WTC11 (cell line): ENCODE results near the gene SIAH3. TPM values are rescaled to one million over a fixed set of nuclear protein-coding genes. Genes with fewer than 3 reads are reported as not detected.

Experiments used
- ATAC-seq: fragments of 200-7000 bp; cut with Tn5 transposase; 2 replicates; pipeline ENCODE4 v1.10.0; 2021; ENCODE audit warnings: mild to moderate bottlenecking, moderate library complexity
- CTCF ChIA-PET: fragments of 300-600 bp; sonication (Branson Sonifier 250); formaldehyde crosslinking; loops from one replicate; lab custom pipeline; 2021; ENCODE audit warnings: antibody characterized with exemption; lab: Charles Lee
- POLR2A ChIA-PET: fragments of 350-600 bp; sonication (Branson Sonifier 250); formaldehyde crosslinking; loops from one replicate; lab custom pipeline; 2021; ENCODE audit warnings: antibody characterized with exemption; lab: Charles Lee
- DNase-seq: peaks from one replicate; pipeline ENCODE4 v3.0.0; 2021; ENCODE audit warnings: low spot score
- H3K27ac Mint-ChIP-seq: 2 replicates; pipeline ENCODE4 v1.8.0; 2021; ENCODE audit warnings: mixed read lengths
- H3K27me3 Mint-ChIP-seq: 2 replicates; pipeline ENCODE4 v1.8.0; 2021; ENCODE audit warnings: low read depth, mild to moderate bottlenecking, moderate library complexity, mixed read lengths
- H3K36me3 Mint-ChIP-seq: 2 replicates; pipeline ENCODE4 v1.8.0; 2021; ENCODE audit warnings: mixed read lengths
- H3K4me1 Mint-ChIP-seq: 2 replicates; pipeline ENCODE4 v1.8.0; 2022; ENCODE audit warnings: mixed read lengths
- H3K4me3 Mint-ChIP-seq: 2 replicates; pipeline ENCODE4 v1.8.0; 2021; ENCODE audit warnings: mild to moderate bottlenecking, moderate library complexity, mixed read lengths
- H3K9me3 Mint-ChIP-seq: 2 replicates; pipeline ENCODE4 v1.8.0; 2021; ENCODE audit warnings: mixed read lengths
- AR ChIP-seq: fragments of 250-450 bp; sonication (Bioruptor Pico); IDR thresholded peaks from 2 replicates; pipeline ENCODE4 v1.9.0; 2021; ENCODE audit warnings: mild to moderate bottlenecking
- CBFB ChIP-seq: sonication (generic); formaldehyde crosslinking; IDR thresholded peaks from 2 replicates; pipeline ENCODE4 v1.8.1; 2022; ENCODE audit warnings: mild to moderate bottlenecking, low read depth, missing genetic modification reagents
- CREM ChIP-seq: sonication (generic); formaldehyde crosslinking; IDR thresholded peaks from 2 replicates; pipeline ENCODE4 v1.8.1; 2022; ENCODE audit warnings: mild to moderate bottlenecking, missing genetic modification reagents, moderate library complexity
- CTCF ChIP-seq: fragments of 200-600 bp; IDR thresholded peaks from 2 replicates; pipeline ENCODE4 v1.8.0; 2022; ENCODE audit warnings: antibody characterized with exemption
- ELF4 ChIP-seq: sonication (generic); formaldehyde crosslinking; IDR thresholded peaks from 2 replicates; pipeline ENCODE4 v1.8.1; 2022; ENCODE audit warnings: low read depth, mild to moderate bottlenecking, moderate library complexity, missing genetic modification reagents
- GRHL2 ChIP-seq: fragments of 250-450 bp; sonication (Bioruptor Pico); IDR thresholded peaks from 2 replicates; pipeline ENCODE4 v1.8.0; 2022; ENCODE audit warnings: mild to moderate bottlenecking, moderate library complexity; ENCODE audit not compliant: insufficient replicate concordance, severe bottlenecking
- GTF2I ChIP-seq: fragments of 250-450 bp; sonication (Bioruptor Pico); conservative IDR thresholded peaks from 2 replicates; pipeline ENCODE4 v1.4.0; 2021; ENCODE audit warnings: mild to moderate bottlenecking
- MAX ChIP-seq: sonication (generic); formaldehyde crosslinking; IDR thresholded peaks from 2 replicates; pipeline ENCODE4 v1.8.0; 2022; ENCODE audit warnings: mild to moderate bottlenecking, missing genetic modification reagents
- NFATC4 ChIP-seq: fragments of 250-450 bp; sonication (Bioruptor Pico); IDR thresholded peaks from 2 replicates; pipeline ENCODE4 v1.9.0; 2021; ENCODE audit warnings: mild to moderate bottlenecking
- NFE2L1 ChIP-seq: sonication (generic); formaldehyde crosslinking; IDR thresholded peaks from 2 replicates; pipeline ENCODE4 v1.8.1; 2023; ENCODE audit warnings: missing genetic modification reagents
- OVOL2 ChIP-seq: fragments of 250-450 bp; sonication (Bioruptor Pico); IDR thresholded peaks from 2 replicates; pipeline ENCODE4 v1.9.0; 2021; ENCODE audit warnings: mild to moderate bottlenecking, borderline replicate concordance
- PRRX2 ChIP-seq: fragments of 250-450 bp; sonication (Bioruptor Pico); IDR thresholded peaks from 2 replicates; pipeline ENCODE4 v1.8.0; 2021; ENCODE audit warnings: mild to moderate bottlenecking
- RELA ChIP-seq: sonication (generic); formaldehyde crosslinking; IDR thresholded peaks from 2 replicates; pipeline ENCODE4 v1.8.1; 2022; ENCODE audit warnings: missing genetic modification reagents, mild to moderate bottlenecking, borderline replicate concordance
- RORB ChIP-seq: fragments of 250-450 bp; sonication (Bioruptor Pico); IDR thresholded peaks from 2 replicates; pipeline ENCODE4 v1.9.0; 2021; ENCODE audit warnings: mild to moderate bottlenecking
- SMAD3 ChIP-seq: sonication (generic); formaldehyde crosslinking; IDR thresholded peaks from 2 replicates; pipeline ENCODE4 v1.8.0; 2022; ENCODE audit warnings: missing genetic modification reagents, mild to moderate bottlenecking, borderline replicate concordance
- SOX15 ChIP-seq: fragments of 250-450 bp; sonication (Bioruptor Pico); IDR thresholded peaks from 2 replicates; pipeline ENCODE4 v1.9.0; 2021; ENCODE audit warnings: mild to moderate bottlenecking
- ZNF219 ChIP-seq: sonication (generic); formaldehyde crosslinking; IDR thresholded peaks from 2 replicates; pipeline ENCODE4 v1.8.0; 2023; ENCODE audit warnings: missing genetic modification reagents, mild to moderate bottlenecking, borderline replicate concordance
- ZNF263 ChIP-seq: sonication (generic); formaldehyde crosslinking; IDR thresholded peaks from 2 replicates; pipeline ENCODE4 v1.8.1; 2022; ENCODE audit warnings: low read depth, mild to moderate bottlenecking, moderate library complexity, missing genetic modification reagents
- ZNF317 ChIP-seq: sonication (generic); formaldehyde crosslinking; IDR thresholded peaks from 2 replicates; pipeline ENCODE4 v1.8.1; 2023; ENCODE audit warnings: low read depth, mild to moderate bottlenecking, moderate library complexity, missing genetic modification reagents, borderline replicate concordance
- ZNF396 ChIP-seq: fragments of 250-450 bp; sonication (Bioruptor Pico); IDR thresholded peaks from 2 replicates; pipeline ENCODE4 v1.8.0; 2021; ENCODE audit warnings: mild to moderate bottlenecking, moderate library complexity, borderline replicate concordance
- ZNF423 ChIP-seq: fragments of 250-450 bp; sonication (Bioruptor Pico); IDR thresholded peaks from 2 replicates; pipeline ENCODE4 v2.1.2; 2022; ENCODE audit warnings: mild to moderate bottlenecking, moderate library complexity
- ZSCAN18 ChIP-seq: fragments of 250-450 bp; sonication (Bioruptor Pico); IDR thresholded peaks from 2 replicates; pipeline ENCODE4 v2.1.2; 2022; ENCODE audit warnings: mild to moderate bottlenecking, moderate library complexity
- total RNA-seq: library from RNA; stranded (reverse); gene quantifications from 3 replicates; pipeline ENCODE4 v1.2.3, GENCODE V29; 2021

SIAH3 gene
- total RNA-seq, 1 experiment from 2014 or later: 0.31 TPM

GRCh38 chr13:45851956-45852355 is 403 bp upstream of the SIAH3 start (continued):
- TF ChIP-seq AR (CRISPR knock-in tag) (no peak), RORB (no peak), ZNF219 (CRISPR knock-in tag) (no peak), GRHL2 (CRISPR knock-in tag) (no peak)

GRCh38 chr13:45850027-45850613 is 1.4 kb downstream of the SIAH3 start:
- H3K4me1 Mint-ChIP-seq: peaks cover 59% of the 10 kb centered on the region
- peaks cover 38% of the 10 kb centered on the region for H3K27me3 Mint-ChIP-seq
- DNase-seq (peak; percentile 52), ATAC-seq (peak; percentile 13)
- no peak overlapping the region for H3K27ac Mint-ChIP-seq
- POLR2A ChIA-PET: no interaction called here
- peak overlapping the region; percentile 73 for H3K4me3 Mint-ChIP-seq
- H3K36me3 Mint-ChIP-seq: peaks cover 8% of the 10 kb centered on the region; the same call in 1 of the 2 replicates
- peaks cover 11% of the 10 kb centered on the region for H3K9me3 Mint-ChIP-seq
- CTCF ChIA-PET: interaction anchor here (2.9 kb wide), 1 partner anchor 29 kb away, joined by 12 read pairs; no protein-coding TSS in a partner anchor
- TF ChIP-seq RELA (CRISPR knock-in tag): no peak
- no peak for TF ChIP-seq ZNF219 (CRISPR knock-in tag)
- TF ChIP-seq MAX: no peak
- no peak for TF ChIP-seq ELF4 (CRISPR knock-in tag)
- no peak for TF ChIP-seq ZNF396
- TF ChIP-seq SOX15 (CRISPR knock-in tag): no peak
- no peak for TF ChIP-seq ZNF263 (CRISPR knock-in tag)
- no peak for TF ChIP-seq CTCF
- TF ChIP-seq NFE2L1 (CRISPR knock-in tag): no peak
- no peak for TF ChIP-seq CREM
- TF ChIP-seq GTF2I (CRISPR knock-in tag): no peak
- no peak for TF ChIP-seq ZSCAN18
- no peak for TF ChIP-seq CBFB
- TF ChIP-seq ZNF317 (CRISPR knock-in tag): no peak
- no peak for TF ChIP-seq PRRX2
- no peak for TF ChIP-seq SMAD3
- TF ChIP-seq ZNF423: no peak
- no peak for TF ChIP-seq OVOL2 (CRISPR knock-in tag)
- no peak for TF ChIP-seq NFATC4
